Endothelial cell of umbilical vein (primary cell): ENCODE results near the gene ACLY. TPM values are rescaled to one million over a fixed set of nuclear protein-coding genes. Genes with fewer than 3 reads are reported as not detected.

Experiments
- BruUV-seq: library from RNA; stranded (reverse); fragments of 400-500 nt; replicated peaks from 2 replicates; lab custom pipeline; 2021; lab: Mats Ljungman, UMichigan
- CTCF ChIA-PET: fragments of 300-600, 350-600 bp; sonication (Branson Sonifier 250); formaldehyde crosslinking; loops from one replicate; lab custom pipeline; 2021; ENCODE audit warnings: antibody characterized with exemption, inconsistent platforms; lab: Charles Lee
- POLR2A ChIA-PET: fragments of 300-600, 350-600 bp; sonication (Branson Sonifier 250); formaldehyde crosslinking; loops from one replicate; lab custom pipeline; 2021; ENCODE audit warnings: antibody characterized with exemption, inconsistent platforms; lab: Charles Lee
- DNase-seq: peaks from one replicate; pipeline ENCODE4 v3.0.0-alpha.2; 2011; ENCODE audit warnings: low read depth, low spot score
- FAIRE-seq: peaks from 2 replicates; lab custom pipeline; 2011; peaks lifted over from hg19 to GRCh38; lab: Jason Lieb, UNC
- H2AFZ ChIP-seq: 2 replicates; pipeline ENCODE4 v1.6.0; 2012; ENCODE audit warnings: low read depth, low read length, control low read depth, inconsistent platforms
- H3K27ac ChIP-seq: 2 replicates; pipeline ENCODE4 v1.5.1; 2011; ENCODE audit warnings: low read depth, mild to moderate bottlenecking, control low read depth, low read length, moderate library complexity; ENCODE audit not compliant: insufficient read depth
- H3K27me3 ChIP-seq, 2 experiments: 2 replicates each; pipeline versions ENCODE4 v1.6.0 to v1.6.1; 2011; ENCODE audit warnings: low read length in 2 of 2, mixed read lengths in 1 of 2; ENCODE audit not compliant: control insufficient read depth in 2 of 2, insufficient read depth in 2 of 2
- H3K36me3 ChIP-seq, 2 experiments: 2 replicates in 1 of 2; 3 replicates in 1 of 2; pipeline ENCODE4 v1.5.1; 2011; ENCODE audit warnings: low read length in 2 of 2, mild to moderate bottlenecking in 1 of 2, moderate library complexity in 1 of 2; ENCODE audit not compliant: control insufficient read depth in 2 of 2, insufficient read depth in 2 of 2; ENCODE audit errors: extremely low read depth in 1 of 2
- H3K4me1 ChIP-seq: 3 replicates; pipeline ENCODE4 v1.5.1; 2011; ENCODE audit warnings: mild to moderate bottlenecking, low read length; ENCODE audit not compliant: control insufficient read depth, insufficient read depth; ENCODE audit errors: extremely low read depth
- H3K4me2 ChIP-seq: 2 replicates; pipeline ENCODE4 v1.6.1; 2011; ENCODE audit warnings: low read length, control low read depth, mixed read lengths; ENCODE audit not compliant: insufficient read depth
- H3K4me3 ChIP-seq, 3 experiments: fragments of 200-600 bp in 1 of 3; sonication (generic), shearing (Covaris generic) in 1 of 3; replicated peaks in 1 of 3; 2 replicates each; pipeline ENCODE4 v1.5.1; 2011 to 2016; ENCODE audit warnings: control low read depth in 3 of 3, low read length in 3 of 3, mild to moderate bottlenecking in 2 of 3, inconsistent platforms in 1 of 3, low read depth in 1 of 3, moderate library complexity in 1 of 3; ENCODE audit not compliant: insufficient read depth in 1 of 3
- H3K79me2 ChIP-seq: 2 replicates; pipeline ENCODE4 v1.6.0; 2012; ENCODE audit warnings: low read length, inconsistent platforms; ENCODE audit not compliant: control insufficient read depth, insufficient read depth
- H3K9ac ChIP-seq: replicated peaks from 2 replicates; pipeline ENCODE3; 2011; ENCODE audit warnings: low read length, control low read depth; ENCODE audit not compliant: insufficient read depth; ENCODE audit errors: extremely low read depth
- H3K9me1 ChIP-seq: replicated peaks from 3 replicates; pipeline ENCODE4 v1.6.0; 2011; ENCODE audit warnings: mild to moderate bottlenecking, low read length; ENCODE audit not compliant: control insufficient read depth, insufficient read depth; ENCODE audit errors: extremely low read depth
- H3K9me3 ChIP-seq: replicated peaks from 2 replicates; pipeline ENCODE4 v1.5.1; 2012; ENCODE audit warnings: low read length, inconsistent platforms; ENCODE audit not compliant: control insufficient read depth, insufficient read depth
- H4K20me1 ChIP-seq: replicated peaks from 2 replicates; pipeline ENCODE3; 2011; ENCODE audit warnings: mild to moderate bottlenecking, low read length; ENCODE audit not compliant: control insufficient read depth, insufficient read depth; ENCODE audit errors: extremely low read depth
- EZH2 ChIP-seq: IDR thresholded peaks from 2 replicates; pipeline ENCODE4 v1.6.1; 2012; ENCODE audit warnings: borderline replicate concordance, low read depth, mild to moderate bottlenecking, moderate library complexity, low read length, inconsistent platforms; ENCODE audit not compliant: severe bottlenecking
- GATA2 ChIP-seq: IDR thresholded peaks from 2 replicates; pipeline ENCODE4 v1.7.0; 2011; ENCODE audit warnings: low read depth, mild to moderate bottlenecking, moderate library complexity, mixed read lengths, low read length; ENCODE audit not compliant: insufficient read length, insufficient read depth
- JUN ChIP-seq: IDR thresholded peaks from 2 replicates; pipeline ENCODE4 v1.6.1; 2011; ENCODE audit warnings: borderline replicate concordance, low read depth; ENCODE audit not compliant: insufficient read length, insufficient read depth
- MYC ChIP-seq: IDR thresholded peaks from one replicate; pipeline ENCODE4 v1.6.1; 2011; ENCODE audit warnings: mild to moderate bottlenecking, low read depth, low read length
- POLR2A ChIP-seq: IDR thresholded peaks from 2 replicates; pipeline ENCODE4 v1.6.1; 2012; ENCODE audit warnings: low read depth, mild to moderate bottlenecking, control low read depth, low read length
- POLR2AphosphoS5 ChIP-seq: IDR thresholded peaks from 2 replicates; pipeline ENCODE4 v1.6.1; 2012; ENCODE audit warnings: low read depth, mild to moderate bottlenecking, control low read depth, low read length, moderate library complexity; ENCODE audit not compliant: insufficient read depth
- dilution Hi-C: fragments of 300-500 bp; cut with MboI; formaldehyde crosslinking; loops from one replicate; pipeline ENCODE4 v1.15.0; 2019; ENCODE audit warnings: low sequenced_read_pairs; ENCODE audit not compliant: extremely low pct_ligation_motif_present
- intact Hi-C: fragments of 100-400 bp; cut with micrococcal nuclease; formaldehyde crosslinking; loops from one replicate; pipeline ENCODE4 v1.10.0; 2022
- polyA plus RNA-seq, 4 experiments: library from polyadenylated mRNA; depleted of rRNA in 3 of 4; stranded (reverse) in 3 of 4; unstranded in 1 of 4; fragments of >200 nt; gene quantifications; 2 replicates each; pipeline versions ENCODE4 v1.2.1 to v1.2.3, GENCODE V29; 2011 to 2012; ENCODE audit warnings: missing spikeins in 1 of 4
- total RNA-seq: library from RNA; stranded (reverse); gene quantifications from 2 replicates; pipeline ENCODE4 v1.2.3, GENCODE V29; 2021
- TF ChIP-seq, protein P1 (sequence below): IDR thresholded peaks from 2 replicates; pipeline ENCODE4 v1.6.1; 2011; ENCODE audit not compliant: insufficient read depth, insufficient read length
- TF ChIP-seq, protein P2 (sequence below), 2 donors: IDR thresholded peaks; 1 replicate in 1 of 2; 2 replicates in 1 of 2; pipeline ENCODE4 v1.5.1; 2011; ENCODE audit warnings: low read length in 2 of 2, mild to moderate bottlenecking in 2 of 2, moderate library complexity in 2 of 2, control low read depth in 1 of 2, inconsistent platforms in 1 of 2, low read depth in 1 of 2; ENCODE audit not compliant: insufficient read depth in 1 of 2; ENCODE audit errors: extremely low read depth in 1 of 2

Gene ACLY
- total and polyA plus RNA-seq, 2 donors (not counting 3 experiments of a cell fraction or from before 2014, with no cell fraction given): 174 to 324 TPM

DNA sequence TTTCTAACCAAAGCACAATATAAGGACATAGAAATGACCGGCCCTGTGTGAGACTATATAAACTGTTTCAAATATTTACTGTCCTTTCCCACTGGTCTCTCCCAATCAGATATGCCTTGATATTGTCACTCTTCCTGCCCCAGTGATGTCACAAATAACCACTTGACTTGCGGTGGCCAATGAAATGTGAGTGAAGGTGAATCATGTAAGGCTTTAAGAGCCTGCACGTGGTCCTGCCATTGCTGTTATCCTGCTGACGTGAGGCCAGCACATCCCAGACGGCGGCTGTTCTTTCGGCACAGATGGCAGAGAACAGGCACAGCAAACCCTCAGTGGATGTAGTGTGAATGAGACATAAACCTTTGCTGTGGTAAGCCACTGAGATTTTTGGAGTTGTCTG is 48.1 kb downstream of the ACLY start:
- no peaks in the 10 kb centered on the region for H3K79me2 ChIP-seq
- no peak overlapping the region for H3K27ac ChIP-seq
- no TSS peak for BruUV-seq
- no peaks in the 10 kb centered on the region for H3K9me1 ChIP-seq
- H3K9ac ChIP-seq: no peak overlapping the region
- FAIRE-seq: no peak
- POLR2A ChIA-PET: no interaction called here
- peaks cover 35 to 41% of the 10 kb centered on the region in 2 experiments for H3K36me3 ChIP-seq
- no peak for DNase-seq
- H4K20me1 ChIP-seq: no peaks in the 10 kb centered on the region
- no peaks in the 10 kb centered on the region for H3K9me3 ChIP-seq
- intact Hi-C loops (no loop called here), dilution Hi-C loops (no loop called here)
- no peak overlapping the region for H3K4me3 ChIP-seq
- CTCF ChIA-PET: no interaction called here
- no peaks in the 10 kb centered on the region for H3K4me1 ChIP-seq
- no peak overlapping the region for H3K4me2 ChIP-seq
- no peak for TF ChIP-seq POLR2AphosphoS5
- TF ChIP-seq, protein P1, sequence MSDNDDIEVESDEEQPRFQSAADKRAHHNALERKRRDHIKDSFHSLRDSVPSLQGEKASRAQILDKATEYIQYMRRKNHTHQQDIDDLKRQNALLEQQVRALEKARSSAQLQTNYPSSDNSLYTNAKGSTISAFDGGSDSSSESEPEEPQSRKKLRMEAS: no peak
- H3K27me3 ChIP-seq: no peaks in the 10 kb centered on the region
- no peak overlapping the region for H2AFZ ChIP-seq

DNA sequence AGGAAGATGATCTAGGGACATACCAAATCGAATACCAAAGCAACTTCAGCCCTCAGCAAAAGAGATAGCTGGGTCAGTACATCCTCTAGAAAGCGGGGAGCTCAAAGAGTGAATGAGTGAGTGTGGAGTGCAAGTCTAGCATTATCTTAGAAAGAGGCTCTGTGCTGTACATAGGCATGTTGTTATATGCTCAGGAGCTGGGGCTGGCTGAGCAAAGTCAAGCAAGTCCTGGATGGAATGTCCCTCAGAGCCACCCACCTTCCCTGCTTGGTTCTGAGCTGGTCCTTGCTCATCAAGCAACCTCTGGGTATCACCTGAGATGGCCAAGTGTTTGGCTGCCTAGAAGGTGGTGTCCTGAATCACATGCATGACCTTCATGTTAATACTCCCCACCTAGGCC is 48.7 kb downstream of the ACLY start:
- ChIA-PET POLR2A (no interaction called here), CTCF (no interaction called here)
- no peaks in the 10 kb centered on the region for H4K20me1 ChIP-seq
- no peak overlapping the region for H3K4me3 ChIP-seq
- dilution Hi-C loops: no loop called here
- H3K36me3 ChIP-seq: peaks cover 35 to 41% of the 10 kb centered on the region in 2 experiments
- H3K9me1 ChIP-seq: no peaks in the 10 kb centered on the region
- no peak overlapping the region for H3K9ac ChIP-seq
- FAIRE-seq (no peak), DNase-seq (no peak)
- no peaks in the 10 kb centered on the region for H3K79me2 ChIP-seq
- no peak overlapping the region for H2AFZ ChIP-seq
- no peaks in the 10 kb centered on the region for H3K27me3 ChIP-seq
- H3K4me1 ChIP-seq: no peaks in the 10 kb centered on the region
- H3K4me2 ChIP-seq: no peak overlapping the region
- no peak overlapping the region for H3K27ac ChIP-seq
- H3K9me3 ChIP-seq: no peaks in the 10 kb centered on the region
- BruUV-seq: no TSS peak
- intact Hi-C loops: no loop called here
- TF ChIP-seq POLR2A (no peak), MYC (no peak), POLR2AphosphoS5 (no peak), JUN (no peak), EZH2 (no peak), GATA2 (no peak)
- TF ChIP-seq, protein P2, sequence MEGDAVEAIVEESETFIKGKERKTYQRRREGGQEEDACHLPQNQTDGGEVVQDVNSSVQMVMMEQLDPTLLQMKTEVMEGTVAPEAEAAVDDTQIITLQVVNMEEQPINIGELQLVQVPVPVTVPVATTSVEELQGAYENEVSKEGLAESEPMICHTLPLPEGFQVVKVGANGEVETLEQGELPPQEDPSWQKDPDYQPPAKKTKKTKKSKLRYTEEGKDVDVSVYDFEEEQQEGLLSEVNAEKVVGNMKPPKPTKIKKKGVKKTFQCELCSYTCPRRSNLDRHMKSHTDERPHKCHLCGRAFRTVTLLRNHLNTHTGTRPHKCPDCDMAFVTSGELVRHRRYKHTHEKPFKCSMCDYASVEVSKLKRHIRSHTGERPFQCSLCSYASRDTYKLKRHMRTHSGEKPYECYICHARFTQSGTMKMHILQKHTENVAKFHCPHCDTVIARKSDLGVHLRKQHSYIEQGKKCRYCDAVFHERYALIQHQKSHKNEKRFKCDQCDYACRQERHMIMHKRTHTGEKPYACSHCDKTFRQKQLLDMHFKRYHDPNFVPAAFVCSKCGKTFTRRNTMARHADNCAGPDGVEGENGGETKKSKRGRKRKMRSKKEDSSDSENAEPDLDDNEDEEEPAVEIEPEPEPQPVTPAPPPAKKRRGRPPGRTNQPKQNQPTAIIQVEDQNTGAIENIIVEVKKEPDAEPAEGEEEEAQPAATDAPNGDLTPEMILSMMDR (IDR thresholded peaks at IDR 0.05; ENCODE audit: extremely low read depth in 1 of 2, insufficient read depth in 1 of 2, low read depth in 1 of 2, low read length in 2 of 2): no peak
- TF ChIP-seq, protein P1: no peak
